OCI-LY7 (cell line): ENCODE data around the gene ACTR2. TPM values are rescaled to one million over a fixed set of nuclear protein-coding genes. Genes with fewer than 3 reads are reported as not detected.

ENCODE experiments used
- BruUV-seq: library from RNA; stranded (reverse); fragments of 400-500 nt; replicated peaks from 2 replicates; lab custom pipeline; 2021; lab: Mats Ljungman, UMichigan
- CTCF ChIA-PET: fragments of 300-600 bp; sonication (Branson Sonifier 250); formaldehyde crosslinking; loops from one replicate; lab custom pipeline; 2022; ENCODE audit warnings: antibody characterized with exemption; ENCODE audit not compliant: unreplicated experiment; lab: Charles Lee
- POLR2A ChIA-PET: fragments of 300-600 bp; sonication (Branson Sonifier 250); formaldehyde crosslinking; loops from one replicate; lab custom pipeline; 2022; ENCODE audit warnings: antibody characterized with exemption; lab: Charles Lee
- DNase-seq: peaks from one replicate; pipeline ENCODE4 v3.0.0-alpha.2; 2015; ENCODE audit warnings: low spot score
- H2AFZ ChIP-seq: fragments of 200-600 bp; sonication (generic), shearing (Covaris generic); 2 replicates; pipeline ENCODE4 v1.6.1; 2014; ENCODE audit warnings: mild to moderate bottlenecking, antibody characterized with exemption, low read length, moderate library complexity
- H3K27ac ChIP-seq: fragments of 200-600 bp; sonication (generic); 2 replicates; pipeline ENCODE4 v1.5.1; 2014; ENCODE audit warnings: mixed run types, low read depth, mild to moderate bottlenecking, moderate library complexity, low read length, inconsistent platforms; ENCODE audit not compliant: poor library complexity, severe bottlenecking
- H3K36me3 ChIP-seq: fragments of 200-600 bp; sonication (generic); 2 replicates; pipeline ENCODE4 v1.6.1; 2014; ENCODE audit warnings: mild to moderate bottlenecking, antibody characterized with exemption, low read length, moderate library complexity, mixed read lengths; ENCODE audit not compliant: insufficient read depth
- H3K4me1 ChIP-seq: fragments of 200-600 bp; sonication (generic); 2 replicates; pipeline ENCODE4 v1.5.1; 2014; ENCODE audit warnings: mild to moderate bottlenecking, low read length; ENCODE audit not compliant: insufficient read depth, poor library complexity, severe bottlenecking
- H3K4me2 ChIP-seq: fragments of 200-600 bp; sonication (generic); 2 replicates; pipeline ENCODE4 v1.6.1; 2014; ENCODE audit warnings: mild to moderate bottlenecking, low read length
- H3K4me3 ChIP-seq: fragments of 200-600 bp; sonication (generic); 2 replicates; pipeline ENCODE4 v1.5.1; 2014; ENCODE audit warnings: mild to moderate bottlenecking, low read depth, low read length; ENCODE audit not compliant: poor library complexity, severe bottlenecking
- H3K79me2 ChIP-seq: fragments of 200-600 bp; sonication (generic); 2 replicates; pipeline ENCODE4 v1.6.1; 2016; ENCODE audit warnings: low read depth, mild to moderate bottlenecking, low read length, moderate library complexity, mixed read lengths; ENCODE audit not compliant: insufficient read depth
- H3K9me2 ChIP-seq: fragments of 200-600 bp; sonication (generic); 2 replicates; pipeline ENCODE4 v1.6.1; 2016; ENCODE audit warnings: mild to moderate bottlenecking, low read length, mixed read lengths; ENCODE audit not compliant: insufficient read depth
- H3K9me3 ChIP-seq: fragments of 200-600 bp; sonication (generic); 2 replicates; pipeline ENCODE4 v1.6.1; 2014; ENCODE audit warnings: mild to moderate bottlenecking, mixed run types, low read length, mixed read lengths
- H4K20me1 ChIP-seq: fragments of 200-600 bp; sonication (generic); 2 replicates; pipeline ENCODE4 v1.6.1; 2014; ENCODE audit warnings: mild to moderate bottlenecking, antibody characterized with exemption, low read length, moderate library complexity, mixed read lengths; ENCODE audit not compliant: insufficient read depth
- EZH2phosphoT487 ChIP-seq: fragments of 200-600 bp; sonication (generic); IDR thresholded peaks from 2 replicates; pipeline ENCODE4 v1.6.1; 2018; ENCODE audit warnings: low read depth, borderline replicate concordance, mild to moderate bottlenecking, mixed run types, antibody characterized with exemption, low read length, moderate library complexity, mixed read lengths
- intact Hi-C: fragments of 100-400 bp; cut with micrococcal nuclease; formaldehyde crosslinking; loops from one replicate; pipeline ENCODE4 v1.10.0; 2022; ENCODE audit not compliant: unreplicated experiment
- total RNA-seq, 2 experiments: library from RNA; depleted of rRNA in 1 of 2; stranded (reverse); fragments of >200 nt in 1 of 2; shearing (Covaris generic) in 1 of 2; gene quantifications; 2 replicates each; pipeline ENCODE4 v1.2.3, GENCODE V29; 2014 to 2022
- TF ChIP-seq, protein P1 (sequence below): fragments of 200-600 bp; sonication (generic); conservative IDR thresholded peaks from 2 replicates; pipeline ENCODE4 v1.5.1; 2014; ENCODE audit warnings: mild to moderate bottlenecking, antibody characterized with exemption, low read length, moderate library complexity, mixed read lengths

Gene ACTR2
- total RNA-seq, 2 experiments from 2014 or later, result 69.0 to 412 TPM

DNA sequence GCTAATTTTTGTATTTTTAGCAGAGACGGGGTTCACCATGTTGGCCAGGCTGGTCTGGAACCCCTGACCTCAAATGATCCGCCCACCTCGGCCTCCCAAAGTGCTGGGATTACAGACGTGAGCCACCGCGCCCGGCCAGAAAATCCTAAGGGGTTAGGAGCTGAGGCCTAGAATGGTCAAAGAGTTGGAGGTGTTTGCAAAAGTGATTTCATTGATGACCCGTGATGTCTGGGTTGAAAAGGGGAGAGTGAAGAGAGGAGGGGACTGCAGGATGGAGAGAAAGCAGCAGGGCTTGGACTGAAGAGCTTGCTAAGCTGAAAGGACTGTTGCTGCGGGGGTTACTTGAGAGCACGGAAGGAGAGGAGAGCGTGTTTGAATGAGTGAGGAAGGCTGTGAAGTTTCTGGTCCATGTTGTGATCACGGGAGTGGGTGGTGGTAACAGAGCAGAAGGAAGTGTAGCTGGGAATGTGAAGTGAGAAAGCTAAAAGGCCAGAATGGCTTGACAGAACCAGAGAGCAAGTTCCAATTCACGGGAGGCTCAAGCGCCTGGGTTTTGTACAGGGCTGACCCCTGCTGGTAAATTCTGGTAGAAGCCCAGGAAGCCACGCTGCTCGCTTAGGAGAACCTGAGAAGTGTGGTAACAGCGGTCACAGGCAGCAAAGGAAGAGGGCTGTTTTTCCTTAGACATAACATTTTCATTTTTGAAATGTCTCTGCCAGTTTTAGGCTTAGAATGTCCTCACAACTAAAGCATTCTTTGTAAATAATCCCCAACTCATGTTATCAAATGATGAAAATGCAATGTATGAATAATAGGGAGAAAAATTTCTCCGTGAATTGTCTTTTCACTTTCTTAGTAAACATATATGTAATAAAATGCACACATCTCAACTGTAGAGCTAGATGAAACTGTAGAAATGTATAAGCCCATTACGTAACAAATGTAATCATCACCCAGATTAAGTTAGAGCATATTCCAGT is 40.5 kb upstream of the ACTR2 start:
- TF ChIP-seq, protein P1, sequence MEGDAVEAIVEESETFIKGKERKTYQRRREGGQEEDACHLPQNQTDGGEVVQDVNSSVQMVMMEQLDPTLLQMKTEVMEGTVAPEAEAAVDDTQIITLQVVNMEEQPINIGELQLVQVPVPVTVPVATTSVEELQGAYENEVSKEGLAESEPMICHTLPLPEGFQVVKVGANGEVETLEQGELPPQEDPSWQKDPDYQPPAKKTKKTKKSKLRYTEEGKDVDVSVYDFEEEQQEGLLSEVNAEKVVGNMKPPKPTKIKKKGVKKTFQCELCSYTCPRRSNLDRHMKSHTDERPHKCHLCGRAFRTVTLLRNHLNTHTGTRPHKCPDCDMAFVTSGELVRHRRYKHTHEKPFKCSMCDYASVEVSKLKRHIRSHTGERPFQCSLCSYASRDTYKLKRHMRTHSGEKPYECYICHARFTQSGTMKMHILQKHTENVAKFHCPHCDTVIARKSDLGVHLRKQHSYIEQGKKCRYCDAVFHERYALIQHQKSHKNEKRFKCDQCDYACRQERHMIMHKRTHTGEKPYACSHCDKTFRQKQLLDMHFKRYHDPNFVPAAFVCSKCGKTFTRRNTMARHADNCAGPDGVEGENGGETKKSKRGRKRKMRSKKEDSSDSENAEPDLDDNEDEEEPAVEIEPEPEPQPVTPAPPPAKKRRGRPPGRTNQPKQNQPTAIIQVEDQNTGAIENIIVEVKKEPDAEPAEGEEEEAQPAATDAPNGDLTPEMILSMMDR, result peak; percentile 94
- no peak for TF ChIP-seq EZH2phosphoT487
- ChIA-PET CTCF (interaction anchor here (0.6 to 1.0 kb wide), 3 partner anchors 12 to 255 kb away, joined by 3 read pairs; no protein-coding TSS in a partner anchor), POLR2A (interaction anchor here (0.5 to 0.8 kb wide), 5 partner anchors 12 to 309 kb away, joined by 3 to 4 read pairs (median 3); no protein-coding TSS in a partner anchor)
- H3K36me3 ChIP-seq, result no peaks in the 10 kb centered on the region
- H3K27ac ChIP-seq, result no peak overlapping the region
- BruUV-seq, result no TSS peak
- no peaks in the 10 kb centered on the region for H3K79me2 ChIP-seq
- intact Hi-C loops, result loop anchor here (1.0 to 2.0 kb wide), 2 partner anchors 22 to 123 kb away; no protein-coding TSS in a partner anchor
- no peaks in the 10 kb centered on the region for H3K9me3 ChIP-seq
- H4K20me1 ChIP-seq, result no peaks in the 10 kb centered on the region
- H3K4me2 ChIP-seq, result peak overlapping the region; percentile 34
- H3K4me1 ChIP-seq, result peaks cover 9% of the 10 kb centered on the region
- H3K9me2 ChIP-seq, result no peaks in the 10 kb centered on the region
- H2AFZ ChIP-seq, result peak overlapping the region; percentile 59; the same call in 1 of the 2 replicates
- peak; percentile 82 for DNase-seq
- no peak overlapping the region for H3K4me3 ChIP-seq

GRCh38 chr2:65193446-65193845 is 34.2 kb upstream of the ACTR2 start:
- H3K36me3 ChIP-seq, result no peaks in the 10 kb centered on the region
- H3K27ac ChIP-seq, result no peak overlapping the region
- intact Hi-C loops, result no loop called here
- BruUV-seq, result no TSS peak
- no peak for DNase-seq
- H3K9me3 ChIP-seq, result no peaks in the 10 kb centered on the region
- CTCF ChIA-PET, result no interaction called here
- no peaks in the 10 kb centered on the region for H3K79me2 ChIP-seq
- TF ChIP-seq EZH2phosphoT487, result no peak
- TF ChIP-seq, protein P1, result no peak
- H3K4me3 ChIP-seq, result no peak overlapping the region
- no peaks in the 10 kb centered on the region for H3K4me1 ChIP-seq
- POLR2A ChIA-PET, result interaction anchor here (0.6 to 1.8 kb wide), 5 partner anchors 11 to 33 kb away, joined by 3 to 8 read pairs (median 3); no protein-coding TSS in a partner anchor
- no peak overlapping the region for H2AFZ ChIP-seq
- H3K9me2 ChIP-seq, result no peaks in the 10 kb centered on the region
- H3K4me2 ChIP-seq, result no peak overlapping the region
- no peaks in the 10 kb centered on the region for H4K20me1 ChIP-seq
